PC-3 (cell line): ENCODE results near the gene MSL1. TPM values are rescaled to one million over a fixed set of nuclear protein-coding genes. Genes with fewer than 3 reads are reported as not detected.

ENCODE experiments used
- ATAC-seq: fragments of 200-7000 bp; cut with Tn5 transposase; 2 replicates; pipeline ENCODE4 v1.9.1; 2020; ENCODE audit warnings: mild to moderate bottlenecking, moderate library complexity
- BruUV-seq: library from RNA; stranded (reverse); fragments of 400-500 nt; replicated peaks from 2 replicates; lab custom pipeline; 2021; lab: Mats Ljungman, UMichigan
- CTCF ChIA-PET: fragments of 300-600 bp; sonication (Branson Sonifier 250); formaldehyde crosslinking; loops from one replicate; lab custom pipeline; 2022; ENCODE audit warnings: antibody characterized with exemption; lab: Charles Lee
- POLR2A ChIA-PET: fragments of 300-600 bp; sonication (Branson Sonifier 250); formaldehyde crosslinking; loops from one replicate; lab custom pipeline; 2022; ENCODE audit warnings: antibody characterized with exemption; ENCODE audit not compliant: unreplicated experiment; lab: Charles Lee
- DNase-seq: peaks from one replicate; pipeline ENCODE4 v3.0.0-alpha.2; 2015
- H2AFZ ChIP-seq: fragments of 300-600 bp; sonication (generic); 2 replicates; pipeline ENCODE4 v1.6.0; 2016; ENCODE audit warnings: antibody characterized with exemption, low read length
- H3F3A ChIP-seq: fragments of 300-600 bp; sonication (generic); one replicate; pipeline ENCODE4 v1.6.0; 2017; ENCODE audit warnings: antibody characterized with exemption, low read length, control low read depth, mild to moderate bottlenecking; ENCODE audit not compliant: unreplicated experiment
- H3K27ac ChIP-seq: fragments of 300-600 bp; sonication (generic); 2 replicates; pipeline ENCODE4 v1.5.1; 2016; ENCODE audit warnings: mild to moderate bottlenecking, low read length
- H3K27me3 ChIP-seq: fragments of 300-600 bp; sonication (generic); 2 replicates; pipeline ENCODE4 v1.6.1; 2016; ENCODE audit warnings: low read length, mixed read lengths
- H3K36me3 ChIP-seq: fragments of 300-600 bp; sonication (generic); 2 replicates; pipeline ENCODE4 v1.6.1; 2016; ENCODE audit warnings: low read depth, mixed run types, low read length, mixed read lengths
- H3K4me1 ChIP-seq: fragments of 300-600 bp; sonication (generic); 2 replicates; pipeline ENCODE4 v1.5.1; 2016; ENCODE audit warnings: low read length; ENCODE audit not compliant: insufficient read depth
- H3K4me2 ChIP-seq: fragments of 300-600 bp; sonication (generic); 2 replicates; pipeline ENCODE4 v1.6.0; 2016; ENCODE audit warnings: low read length
- H3K4me3 ChIP-seq: fragments of 300-600 bp; sonication (generic); 2 replicates; pipeline ENCODE4 v1.5.1; 2016; ENCODE audit warnings: mild to moderate bottlenecking, low read length, mixed read lengths
- H3K79me2 ChIP-seq: fragments of 300-600 bp; sonication (generic); 2 replicates; pipeline ENCODE4 v1.6.1; 2017; ENCODE audit warnings: low read length, mixed read lengths
- H3K9ac ChIP-seq: fragments of 300-600 bp; sonication (generic); 2 replicates; pipeline ENCODE4 v1.6.0; 2016; ENCODE audit warnings: mild to moderate bottlenecking, low read length
- H3K9me2 ChIP-seq: fragments of 300-600 bp; sonication (generic); replicated peaks from 2 replicates; pipeline ENCODE4 v1.6.1; 2016; ENCODE audit warnings: mixed run types, low read length, mixed read lengths
- H3K9me3 ChIP-seq: fragments of 300-600 bp; sonication (generic); 2 replicates; pipeline ENCODE4 v1.6.1; 2016; ENCODE audit warnings: low read length, mixed read lengths
- H4K20me1 ChIP-seq: fragments of 300-600 bp; sonication (generic); 2 replicates; pipeline ENCODE4 v1.6.1; 2016; ENCODE audit warnings: low read length, mixed read lengths
- CTCF ChIP-seq: fragments of 300-600 bp; sonication (generic); conservative IDR thresholded peaks from 2 replicates; pipeline ENCODE4 v1.5.1; 2017; ENCODE audit warnings: antibody characterized with exemption, low read depth, mild to moderate bottlenecking, low read length
- EZH2 ChIP-seq: fragments of 300-600 bp; sonication (generic); IDR thresholded peaks from one replicate; pipeline ENCODE4 v1.6.1; 2017; ENCODE audit warnings: antibody characterized with exemption, mild to moderate bottlenecking, low read length; ENCODE audit not compliant: unreplicated experiment
- EZH2phosphoT487 ChIP-seq: fragments of 300-600 bp; sonication (generic); IDR thresholded peaks from 2 replicates; pipeline ENCODE4 v1.6.1; 2018; ENCODE audit warnings: mild to moderate bottlenecking, antibody characterized with exemption, low read length, borderline replicate concordance
- intact Hi-C: fragments of 100-400 bp; cut with micrococcal nuclease; formaldehyde crosslinking; loops from 2 replicates; pipeline ENCODE4 v1.9.0; 2023
- total RNA-seq: library from RNA; depleted of rRNA; stranded (reverse); fragments of >200 nt; gene quantifications from 2 replicates; pipeline ENCODE4 v1.2.3, GENCODE V29; 2014

MSL1 gene
- total RNA-seq, 1 experiment from 2014 or later: 22.2 TPM

DNA sequence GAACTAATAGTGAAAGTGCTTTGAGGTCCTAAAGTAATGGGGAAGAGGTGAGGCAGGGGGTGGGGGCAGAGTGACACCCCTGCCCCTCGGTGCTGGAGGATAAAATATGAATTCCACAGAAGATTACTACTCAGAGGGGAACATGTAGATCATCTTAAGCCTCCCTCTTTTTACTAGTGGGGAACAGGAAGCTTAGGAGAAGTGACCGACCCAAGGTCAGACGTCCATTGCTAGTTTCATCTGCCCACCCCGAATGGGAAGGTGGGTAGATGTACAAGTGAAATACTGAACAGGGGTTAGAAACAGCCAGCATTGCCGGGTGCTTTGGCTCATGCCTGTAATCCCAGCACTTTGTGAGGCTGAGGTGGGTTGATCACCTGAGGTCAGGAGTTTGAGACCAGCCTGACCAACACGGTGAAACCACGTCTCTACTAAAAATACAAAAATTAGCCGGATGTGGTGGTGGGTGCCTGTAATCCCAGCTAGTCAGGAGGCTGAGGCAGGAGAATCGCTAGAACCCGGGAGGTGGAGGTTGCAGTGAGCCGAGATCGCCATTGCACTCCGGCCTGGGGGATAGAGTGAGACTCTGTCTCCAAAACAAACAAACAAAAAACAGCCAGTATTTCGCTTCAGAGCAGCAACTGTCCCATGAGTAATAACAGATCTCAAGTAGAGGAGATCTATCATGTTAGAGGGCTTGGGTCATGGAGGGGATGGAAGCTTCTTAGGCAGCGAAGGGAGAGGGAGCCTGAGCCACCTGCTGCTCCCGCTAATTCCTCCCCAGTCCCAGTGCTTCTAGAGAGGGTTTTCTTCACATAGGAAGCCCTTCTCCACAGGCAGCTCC, 20.2 kb upstream of the MSL1 start:
- intact Hi-C loops: no loop called here
- H3F3A ChIP-seq: no peaks in the 10 kb centered on the region
- no peak overlapping the region for H2AFZ ChIP-seq
- ChIA-PET CTCF (interaction anchor here (0.5 to 0.9 kb wide), 2 partner anchors 10 to 72 kb away, joined by 6 to 7 read pairs; no protein-coding TSS in a partner anchor), POLR2A (interaction anchor here (0.6 to 1.1 kb wide), 2 partner anchors 11 to 28 kb away, joined by 3 to 7 read pairs; no protein-coding TSS in a partner anchor)
- DNase-seq (no peak), ATAC-seq (no peak)
- no peaks in the 10 kb centered on the region for H3K9me3 ChIP-seq
- peak overlapping the region; percentile 80 for H3K4me3 ChIP-seq
- peaks cover 46% of the 10 kb centered on the region for H3K4me1 ChIP-seq
- TF ChIP-seq EZH2 (no peak), CTCF (no peak), EZH2phosphoT487 (no peak)
- peaks cover 6% of the 10 kb centered on the region for H4K20me1 ChIP-seq
- H3K27me3 ChIP-seq: no peaks in the 10 kb centered on the region
- H3K9me2 ChIP-seq: no peaks in the 10 kb centered on the region
- H3K4me2 ChIP-seq: peak overlapping the region; percentile 89
- H3K36me3 ChIP-seq: no peaks in the 10 kb centered on the region; the same call in 1 of the 2 replicates
- BruUV-seq: no TSS peak
- H3K79me2 ChIP-seq: peaks cover 23% of the 10 kb centered on the region
- H3K27ac ChIP-seq: peak overlapping the region; percentile 99
- peak overlapping the region; percentile 91 for H3K9ac ChIP-seq

GRCh38 chr17:40103071-40103661, 18.6 kb upstream of the MSL1 start:
- ChIA-PET POLR2A (interaction anchor here (0.6 to 0.9 kb wide), 5 partner anchors 10 to 242 kb away, joined by 3 to 6 read pairs (median 4); partner anchors contain the start of gene CASC3), CTCF (interaction anchor here (0.5 to 0.7 kb wide), 2 partner anchors 65 to 162 kb away, joined by 3 to 6 read pairs; no protein-coding TSS in a partner anchor)
- DNase-seq (no peak), ATAC-seq (no peak)
- Histone ChIP-seq H3F3A (no peaks in the 10 kb centered on the region), H3K9me2 (no peaks in the 10 kb centered on the region), H3K9ac (peak overlapping the region; percentile 12; the same call in 1 of the 2 replicates), H3K4me1 (peaks cover 43% of the 10 kb centered on the region), H4K20me1 (peaks cover 6% of the 10 kb centered on the region; the same call in 1 of the 2 replicates), H3K27me3 (no peaks in the 10 kb centered on the region), H3K4me2 (peak overlapping the region; percentile 66), H3K27ac (peak overlapping the region; percentile 21), H3K4me3 (no peak overlapping the region), H3K36me3 (no peaks in the 10 kb centered on the region), H2AFZ (no peak overlapping the region), H3K79me2 (peaks cover 16% of the 10 kb centered on the region), H3K9me3 (no peaks in the 10 kb centered on the region)
- BruUV-seq: no TSS peak
- intact Hi-C loops: no loop called here
- TF ChIP-seq EZH2 (no peak), EZH2phosphoT487 (no peak), CTCF (no peak)
